Keratinocyte (primary cell): ENCODE results near the gene IGFBP7. TPM values are rescaled to one million over a fixed set of nuclear protein-coding genes. Genes with fewer than 3 reads are reported as not detected.

Experiments
- DNase-seq: peaks from one replicate; pipeline ENCODE4 v3.0.0-alpha.2; 2011; ENCODE audit warnings: low read depth, missing footprints, low spot score
- FAIRE-seq: peaks from 2 replicates; lab custom pipeline; 2011; peaks lifted over from hg19 to GRCh38; lab: Jason Lieb, UNC
- H2AFZ ChIP-seq: 2 replicates; pipeline ENCODE4 v1.6.0; 2012; ENCODE audit warnings: low read length, control low read depth, inconsistent platforms; ENCODE audit not compliant: control insufficient read depth
- H3K27ac ChIP-seq: 2 replicates; pipeline ENCODE4 v1.5.1; 2011; ENCODE audit warnings: low read length; ENCODE audit not compliant: control insufficient read depth, insufficient read depth
- H3K27me3 ChIP-seq: 3 replicates; pipeline ENCODE4 v1.6.0; 2011; ENCODE audit warnings: low read length; ENCODE audit not compliant: control insufficient read depth, insufficient read depth; ENCODE audit errors: extremely low read depth
- H3K36me3 ChIP-seq, 2 experiments: 2 replicates in 1 of 2; 3 replicates in 1 of 2; pipeline ENCODE4 v1.5.1; 2011; ENCODE audit warnings: low read length in 2 of 2, mild to moderate bottlenecking in 1 of 2; ENCODE audit not compliant: control insufficient read depth in 2 of 2, insufficient read depth in 2 of 2; ENCODE audit errors: extremely low read depth in 1 of 2
- H3K4me1 ChIP-seq: 3 replicates; pipeline ENCODE4 v1.5.1; 2011; ENCODE audit warnings: low read length; ENCODE audit not compliant: control insufficient read depth, insufficient read depth; ENCODE audit errors: extremely low read depth
- H3K4me2 ChIP-seq: 3 replicates; pipeline ENCODE4 v1.6.0; 2011; ENCODE audit warnings: low read depth, low read length; ENCODE audit not compliant: control insufficient read depth, insufficient read depth; ENCODE audit errors: extremely low read depth
- H3K4me3 ChIP-seq, 3 experiments: fragments of 200-600 bp in 1 of 3; sonication (generic) in 1 of 3; 2 replicates in 2 of 3; 3 replicates in 1 of 3; pipeline ENCODE4 v1.5.1; 2011 to 2016; ENCODE audit warnings: low read length in 3 of 3, mild to moderate bottlenecking in 3 of 3, control low read depth in 2 of 3, inconsistent platforms in 1 of 3, low read depth in 1 of 3, mixed read lengths in 1 of 3, mixed run types in 1 of 3, moderate library complexity in 1 of 3; ENCODE audit not compliant: control insufficient read depth in 2 of 3, insufficient read depth in 2 of 3; ENCODE audit errors: extremely low read depth in 1 of 3
- H3K79me2 ChIP-seq: 2 replicates; pipeline ENCODE4 v1.6.0; 2012; ENCODE audit warnings: low read length; ENCODE audit not compliant: control insufficient read depth, insufficient read depth
- H3K9ac ChIP-seq: 3 replicates; pipeline ENCODE4 v1.6.0; 2011; ENCODE audit warnings: low read length; ENCODE audit not compliant: control insufficient read depth, insufficient read depth; ENCODE audit errors: extremely low read depth
- H3K9me1 ChIP-seq: 3 replicates; pipeline ENCODE4 v1.6.0; 2011; ENCODE audit warnings: low read length; ENCODE audit not compliant: control insufficient read depth, insufficient read depth; ENCODE audit errors: extremely low read depth
- H3K9me3 ChIP-seq: 2 replicates; pipeline ENCODE4 v1.5.1; 2012; ENCODE audit warnings: low read depth, low read length; ENCODE audit not compliant: control insufficient read depth
- H4K20me1 ChIP-seq: 3 replicates; pipeline ENCODE4 v1.6.0; 2011; ENCODE audit warnings: low read length; ENCODE audit not compliant: control insufficient read depth, insufficient read depth; ENCODE audit errors: extremely low read depth
- CTCF ChIP-seq, 3 experiments: IDR thresholded peaks in 1 of 3; conservative IDR thresholded peaks in 1 of 3; optimal IDR thresholded peaks in 1 of 3; 2 replicates in 2 of 3; 3 replicates in 1 of 3; pipeline versions ENCODE3 to v1.5.1; 2011; ENCODE audit warnings: low read length in 3 of 3, mild to moderate bottlenecking in 3 of 3, moderate library complexity in 2 of 3, control low read depth in 1 of 3, inconsistent platforms in 1 of 3; ENCODE audit not compliant: insufficient read depth in 2 of 3; ENCODE audit errors: extremely low read depth in 1 of 3
- EZH2 ChIP-seq: IDR thresholded peaks from one replicate; pipeline ENCODE4 v1.6.1; 2012; ENCODE audit warnings: inconsistent platforms, mild to moderate bottlenecking, low read length, moderate library complexity
- dilution Hi-C: fragments of 300-500 bp; cut with MboI; formaldehyde crosslinking; loops from one replicate; pipeline ENCODE4 v1.7.0; 2020; ENCODE audit warnings: low sequenced_read_pairs; ENCODE audit not compliant: extremely low pct_ligation_motif_present
- polyA plus RNA-seq, 5 experiments: library from polyadenylated mRNA; depleted of rRNA in 3 of 5; stranded (reverse) in 3 of 5; stranded (forward) in 1 of 5; unstranded in 1 of 5; fragments of >200 nt; gene quantifications; 1 replicate in 1 of 5; 2 replicates in 3 of 5; 3 replicates in 1 of 5; pipeline versions ENCODE4 v1.2.1 to v1.2.3, GENCODE V29; 2011 to 2012; ENCODE audit warnings: missing spikeins in 2 of 5, low read depth in 1 of 5, low replicate concordance in 1 of 5

The IGFBP7 gene
- polyA plus RNA-seq, 1 donor (not counting 4 experiments of a cell fraction or from before 2014, with no cell fraction given) = 413 TPM

GRCh38 chr4:57041020-57041419 is 69.2 kb downstream of the IGFBP7 start:
- no peaks in the 10 kb centered on the region for H3K9me3 ChIP-seq
- no peak overlapping the region for H3K27ac ChIP-seq
- peaks cover 4% of the 10 kb centered on the region for H3K79me2 ChIP-seq
- no peaks in the 10 kb centered on the region for H3K4me1 ChIP-seq
- no peaks in the 10 kb centered on the region for H4K20me1 ChIP-seq
- dilution Hi-C loops = no loop called here
- peaks cover 8 to 28% of the 10 kb centered on the region in 2 experiments for H3K36me3 ChIP-seq
- no peaks in the 10 kb centered on the region for H3K9me1 ChIP-seq
- no peak overlapping the region for H2AFZ ChIP-seq
- no peak for FAIRE-seq
- H3K4me2 ChIP-seq = no peak overlapping the region
- DNase-seq = no peak
- H3K4me3 ChIP-seq = no peak overlapping the region
- no peak overlapping the region for H3K9ac ChIP-seq
- H3K27me3 ChIP-seq = no peaks in the 10 kb centered on the region
- TF ChIP-seq CTCF (optimal IDR thresholded peaks at IDR 0.05 in 1 of 3, IDR thresholded peaks at IDR 0.05 in 1 of 3, conservative IDR thresholded peaks at IDR 0.05 in 1 of 3; ENCODE audit: extremely low read depth in 1 of 3, insufficient read depth in 2 of 3, low read length in 3 of 3) (no peak), EZH2 (no peak)

GRCh38 chr4:57040510-57040909 is 69.7 kb downstream of the IGFBP7 start:
- FAIRE-seq (peak; percentile 17), DNase-seq (no peak)
- Histone ChIP-seq H3K27ac (no peak overlapping the region), H2AFZ (no peak overlapping the region), H3K36me3 (peaks cover 8 to 28% of the 10 kb centered on the region in 2 experiments), H3K9me1 (no peaks in the 10 kb centered on the region), H3K4me2 (no peak overlapping the region), H3K79me2 (peaks cover 3% of the 10 kb centered on the region), H3K9me3 (no peaks in the 10 kb centered on the region), H3K4me3 (no peak overlapping the region), H3K4me1 (no peaks in the 10 kb centered on the region), H3K9ac (no peak overlapping the region), H3K27me3 (no peaks in the 10 kb centered on the region), H4K20me1 (no peaks in the 10 kb centered on the region)
- TF ChIP-seq EZH2 (no peak), CTCF (optimal IDR thresholded peaks at IDR 0.05 in 1 of 3, IDR thresholded peaks at IDR 0.05 in 1 of 3, conservative IDR thresholded peaks at IDR 0.05 in 1 of 3; ENCODE audit: extremely low read depth in 1 of 3, insufficient read depth in 2 of 3, low read length in 3 of 3) (no peak)
- dilution Hi-C loops = no loop called here
